Measurements from ENCODE around the gene PRPS1.
"Not testable (repeated sequence)": the region's sequence is repeated elsewhere in the genome, so short reads cannot be mapped to it uniquely, and the experiment has no call there.

The PRPS1 gene

GRCh38 chrX:107627838-107628661, at the start of gene PRPS1:
PRPS1 (plus strand) TSS chrX:107628510; CDS start chrX:107628629, 119 bp downstream.
- DNase-seq (ENCODE audit: low spot score) = peak; percentile 86

- DNase-seq (ENCODE audit: low spot score) = no peak
These were observed 48.4 kb upstream of the PRPS1 start for GRCh38 chrX:107579956-107580355.

- no peak for DNase-seq (ENCODE audit: low spot score)
These were observed 46.4 kb upstream of the PRPS1 start for GRCh38 chrX:107581923-107582322.

GRCh38 chrX:107589243-107589642, 39.1 kb upstream of the PRPS1 start:
- DNase-seq (ENCODE audit: low spot score) = no peak

- DNase-seq (ENCODE audit: low spot score) = no peak
These were observed 31.7 kb upstream of the PRPS1 start for GRCh38 chrX:107596651-107597050.

GRCh38 chrX:107597264-107597663, 31.0 kb upstream of the PRPS1 start:
- DNase-seq (ENCODE audit: low spot score) = no peak

- DNase-seq (ENCODE audit: low spot score) = no peak
These were observed 30.5 kb upstream of the PRPS1 start for GRCh38 chrX:107597791-107598190.

GRCh38 chrX:107599450-107599861, 28.9 kb upstream of the PRPS1 start:
- DNase-seq (ENCODE audit: low spot score) = no peak

GRCh38 chrX:107600366-107600765, 27.9 kb upstream of the PRPS1 start:
- DNase-seq (ENCODE audit: low spot score) = no peak

GRCh38 chrX:107601326-107601725, 27.0 kb upstream of the PRPS1 start:
- no peak for DNase-seq (ENCODE audit: low spot score)

GRCh38 chrX:107601759-107602158, 26.6 kb upstream of the PRPS1 start:
- no peak for DNase-seq (ENCODE audit: low spot score)

GRCh38 chrX:107602694-107603239, 25.5 kb upstream of the PRPS1 start:
- DNase-seq (ENCODE audit: low spot score) = no peak

- DNase-seq (ENCODE audit: low spot score) = no peak
These were observed 24.7 kb upstream of the PRPS1 start for GRCh38 chrX:107603429-107604159.

- not testable (repeated sequence) for DNase-seq (ENCODE audit: low spot score)
These were observed 19.2 kb upstream of the PRPS1 start for GRCh38 chrX:107609061-107609460.

GRCh38 chrX:107610667-107611066, 17.6 kb upstream of the PRPS1 start:
- DNase-seq (ENCODE audit: low spot score) = no peak

- no peak for DNase-seq (ENCODE audit: low spot score)
These were observed 8.4 kb upstream of the PRPS1 start for GRCh38 chrX:107619885-107620322.

GRCh38 chrX:107624893-107625292, 3.4 kb upstream of the PRPS1 start:
- DNase-seq (ENCODE audit: low spot score) = no peak

GRCh38 chrX:107625739-107626138, 2.6 kb upstream of the PRPS1 start:
- no peak for DNase-seq (ENCODE audit: low spot score)

- no peak for DNase-seq (ENCODE audit: low spot score)
These were observed 1.8 kb upstream of the PRPS1 start for GRCh38 chrX:107626481-107626880.

- no peak for DNase-seq (ENCODE audit: low spot score)
These were observed 1.4 kb upstream of the PRPS1 start for GRCh38 chrX:107626916-107627315.

GRCh38 chrX:107628662-107629539, 591 bp downstream of the PRPS1 start:
- peak; percentile 10 for DNase-seq (ENCODE audit: low spot score)

- DNase-seq (ENCODE audit: low spot score) = peak; percentile 2
These were observed 1.2 kb downstream of the PRPS1 start for GRCh38 chrX:107629540-107629909.

Data from LoVo (cell line).